Endothelial cell of hepatic sinusoid (primary cell): ENCODE results near the gene MED29.

Experiments
- in situ Hi-C: cut with HindIII; loops from 2 replicates; pipeline ENCODE4 v1.10.0; 2017; ENCODE audit warnings: low sequenced_read_pairs

MED29 gene

GRCh38 chr19:39410017-39410830, 19.0 kb downstream of the MED29 start:
- in situ Hi-C loops: no loop called here

DNA sequence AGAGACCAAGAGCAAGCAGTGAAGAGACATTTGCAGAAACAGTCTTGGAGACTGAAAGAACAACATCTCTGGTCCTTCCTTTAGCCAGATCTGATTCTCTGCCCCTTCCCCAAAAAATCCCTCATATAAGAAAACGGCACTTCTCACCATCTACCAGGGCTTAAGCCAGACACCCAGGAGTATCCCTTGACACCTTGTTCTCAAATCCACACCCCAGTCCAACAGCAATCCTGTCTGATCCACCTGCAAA, 19.6 kb downstream of the MED29 start:
- in situ Hi-C loops: no loop called here

GRCh38 chr19:39411081-39411831, 20.1 kb downstream of the MED29 start:
- in situ Hi-C loops: no loop called here

GRCh38 chr19:39411832-39412099, 20.6 kb downstream of the MED29 start:
- in situ Hi-C loops: no loop called here

GRCh38 chr19:39412100-39412866, 21.1 kb downstream of the MED29 start, which contains the start of gene PLEKHG2:
Gene PLEKHG2 (plus strand): TSS chr19:39412669. CDS start chr19:39414087, 1,418 bp downstream.
- in situ Hi-C loops: no loop called here

DNA sequence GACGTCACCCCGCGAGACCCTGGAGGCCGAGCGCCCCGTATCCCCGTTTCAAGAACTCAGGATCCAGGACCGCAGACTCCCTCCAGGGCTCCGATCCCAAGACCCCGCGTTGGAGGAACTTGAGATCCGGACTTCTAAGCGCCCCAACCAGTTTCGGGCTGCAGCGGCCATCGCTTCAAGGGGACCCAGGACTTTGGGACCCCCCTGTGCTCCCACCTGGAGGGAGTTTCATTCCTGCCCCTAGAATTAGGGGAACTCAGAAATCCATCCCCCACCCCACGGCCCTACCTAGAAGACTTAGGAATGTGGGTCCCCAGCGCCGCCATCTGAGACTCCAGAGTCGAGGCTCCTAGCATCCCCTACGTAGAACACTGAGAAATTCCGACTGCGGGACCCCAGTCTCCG, 21.7 kb downstream of the MED29 start:
- in situ Hi-C loops: no loop called here

DNA sequence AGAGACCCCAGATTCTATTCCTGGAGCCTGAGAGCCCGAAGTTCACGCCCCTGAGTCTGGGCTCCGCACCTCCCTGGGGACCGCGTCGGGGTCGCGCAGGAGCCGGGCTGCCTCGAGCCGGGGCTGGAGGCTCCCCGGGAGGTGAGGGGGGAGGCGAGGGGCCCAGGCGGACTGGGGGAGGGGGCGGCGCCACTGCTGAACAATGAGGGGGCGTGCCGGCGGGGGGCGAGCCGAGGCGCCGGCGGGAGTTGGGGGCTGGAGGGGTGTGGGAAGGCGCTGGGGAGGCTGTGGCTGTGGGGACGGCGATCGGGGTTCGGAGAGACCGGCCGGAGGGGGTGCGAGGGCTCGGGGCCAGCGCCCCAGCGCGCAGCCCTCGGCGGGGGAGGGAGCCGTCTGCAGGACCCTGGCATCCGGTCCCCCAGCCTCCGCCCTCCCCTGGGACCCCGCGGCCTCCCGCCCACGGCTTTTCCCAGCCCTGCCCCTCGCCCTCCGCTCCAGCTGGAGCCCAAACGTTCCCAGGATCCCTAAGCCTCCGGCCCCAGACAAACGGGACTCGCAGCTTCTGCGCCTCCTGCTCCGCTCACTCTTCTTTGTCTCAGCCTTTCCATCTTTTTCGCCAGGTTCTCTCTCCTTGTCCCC, 22.2 kb downstream of the MED29 start:
- in situ Hi-C loops: no loop called here

DNA sequence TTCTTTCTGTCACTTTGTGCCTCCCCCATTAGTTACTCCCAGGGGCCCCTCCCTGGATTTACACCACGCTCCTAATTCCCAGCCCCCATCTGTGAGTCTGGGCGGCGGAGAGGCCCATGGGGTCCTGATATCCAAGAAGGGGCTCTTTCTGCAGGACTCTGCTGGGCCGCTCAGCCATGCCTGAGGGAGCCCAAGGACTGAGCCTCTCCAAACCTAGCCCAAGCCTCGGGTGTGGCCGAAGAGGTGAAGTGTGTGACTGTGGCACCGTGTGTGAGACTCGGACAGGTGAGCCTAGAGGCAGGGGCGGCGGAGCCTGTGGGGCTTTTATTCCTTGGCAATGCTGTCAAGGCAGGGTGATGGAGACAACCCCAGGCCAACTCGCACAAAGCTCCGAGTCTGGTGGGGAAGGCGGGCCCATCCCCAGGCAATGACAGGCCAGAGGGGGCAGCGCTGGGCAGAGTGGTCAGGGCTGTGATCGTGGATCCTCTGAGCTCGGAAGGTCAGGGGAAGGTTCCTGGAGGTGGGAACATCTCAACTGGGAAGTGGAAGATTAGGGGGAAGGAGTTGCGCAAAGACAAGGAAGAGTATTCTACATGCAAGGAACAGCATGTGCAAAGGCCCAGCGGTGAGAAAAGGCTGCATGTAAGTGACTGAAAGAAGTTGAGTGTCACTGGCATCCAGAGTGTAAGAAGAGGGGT, 22.9 kb downstream of the MED29 start:
- in situ Hi-C loops: no loop called here

DNA sequence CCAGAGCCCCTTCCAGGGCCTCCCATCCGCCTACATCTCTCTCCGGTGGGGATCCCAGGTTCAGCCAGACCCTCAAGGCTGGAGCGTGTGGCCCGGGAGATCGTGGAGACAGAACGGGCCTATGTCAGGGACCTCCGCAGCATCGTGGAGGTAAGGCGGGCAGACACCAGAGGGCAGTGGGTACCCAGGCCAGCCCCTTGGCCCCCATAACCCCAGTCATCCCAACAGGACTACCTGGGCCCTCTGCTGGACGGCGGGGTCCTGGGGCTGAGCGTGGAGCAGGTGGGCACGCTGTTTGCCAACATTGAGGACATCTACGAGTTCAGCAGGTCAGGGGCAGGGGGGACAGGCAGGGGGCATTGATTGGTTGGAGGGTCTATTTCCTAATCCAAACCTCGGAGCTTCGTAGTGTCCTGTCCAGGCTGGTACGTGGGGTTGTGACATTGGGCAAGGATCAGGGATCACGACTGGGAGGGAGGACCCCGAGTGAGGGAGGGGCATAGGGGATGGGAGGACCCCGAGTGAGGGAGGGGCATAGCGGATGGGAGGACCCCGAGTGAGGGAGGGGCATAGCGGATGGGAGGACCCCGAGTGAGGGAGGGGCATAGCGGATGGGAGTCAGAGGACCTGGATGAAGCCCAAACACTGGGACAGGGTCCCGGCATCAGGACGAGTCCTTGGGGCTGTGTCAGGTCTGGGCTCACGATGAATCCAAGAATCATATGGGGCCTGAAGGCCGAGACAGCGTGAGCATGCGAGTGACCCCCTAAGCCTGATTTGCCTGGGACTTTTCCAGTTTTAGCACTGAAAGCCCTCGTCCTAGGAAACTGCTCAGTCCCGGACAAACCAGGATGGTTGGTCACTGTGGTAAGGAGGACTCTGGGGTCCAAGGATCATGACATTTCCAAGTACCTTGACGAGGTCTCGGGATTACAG, 24.2 kb downstream of the MED29 start:
- in situ Hi-C loops: no loop called here

GRCh38 chr19:39416152-39417120, 25.3 kb downstream of the MED29 start:
- in situ Hi-C loops: no loop called here

DNA sequence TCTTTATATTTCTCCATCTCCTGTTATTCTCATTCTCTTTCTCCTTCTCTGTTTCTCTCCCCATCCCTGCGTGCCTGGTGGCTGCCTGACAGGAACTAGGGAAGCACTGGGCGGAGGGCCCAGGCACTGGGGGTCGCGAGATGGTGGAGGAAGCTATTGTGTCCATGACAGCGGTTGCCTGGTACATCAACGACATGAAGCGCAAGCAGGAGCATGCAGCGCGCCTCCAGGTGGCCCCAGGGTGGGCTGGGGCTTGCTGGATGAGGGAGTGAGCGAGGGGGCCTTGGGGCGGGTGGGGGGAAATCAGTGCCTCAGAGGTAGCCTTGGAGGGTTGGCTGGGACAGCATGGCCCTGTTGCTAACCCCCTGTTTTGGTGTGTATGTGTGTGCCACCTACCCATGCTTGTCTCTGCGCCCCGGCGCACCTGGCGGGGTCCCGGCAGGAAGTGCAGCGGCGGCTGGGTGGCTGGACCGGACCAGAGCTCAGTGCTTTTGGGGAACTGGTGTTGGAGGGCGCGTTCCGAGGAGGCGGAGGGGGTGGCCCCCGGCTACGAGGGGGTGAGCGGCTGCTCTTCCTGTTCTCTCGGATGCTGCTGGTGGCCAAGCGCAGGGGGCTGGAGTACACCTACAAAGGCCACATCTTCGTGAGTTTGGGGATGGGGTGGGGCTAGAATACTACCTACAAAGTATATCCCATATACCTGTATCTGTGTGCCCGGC, 26.4 kb downstream of the MED29 start:
- in situ Hi-C loops: no loop called here

DNA sequence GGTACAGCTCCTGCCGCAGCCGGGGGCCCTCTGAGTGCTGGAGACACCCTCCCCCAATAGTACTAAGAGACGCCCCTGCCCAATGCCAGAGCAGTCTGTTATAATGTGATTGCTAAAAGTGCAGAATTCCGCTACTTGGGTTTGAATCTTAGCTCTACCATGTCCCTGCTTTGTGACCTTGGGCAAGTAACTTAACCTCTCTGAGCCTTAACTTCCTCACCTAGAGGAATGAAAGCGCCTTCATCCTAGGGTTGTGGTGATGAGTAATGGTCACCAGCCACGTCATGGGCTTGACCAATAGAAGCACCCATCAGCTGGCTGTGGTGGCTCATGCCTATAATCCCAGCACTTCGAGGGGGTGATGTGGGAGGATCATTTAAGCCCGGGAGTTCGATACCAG, 27.8 kb downstream of the MED29 start:
- in situ Hi-C loops: no loop called here

- in situ Hi-C loops: no loop called here
Observed at GRCh38 chr19:39420769-39421168, 29.6 kb downstream of the MED29 start.

DNA sequence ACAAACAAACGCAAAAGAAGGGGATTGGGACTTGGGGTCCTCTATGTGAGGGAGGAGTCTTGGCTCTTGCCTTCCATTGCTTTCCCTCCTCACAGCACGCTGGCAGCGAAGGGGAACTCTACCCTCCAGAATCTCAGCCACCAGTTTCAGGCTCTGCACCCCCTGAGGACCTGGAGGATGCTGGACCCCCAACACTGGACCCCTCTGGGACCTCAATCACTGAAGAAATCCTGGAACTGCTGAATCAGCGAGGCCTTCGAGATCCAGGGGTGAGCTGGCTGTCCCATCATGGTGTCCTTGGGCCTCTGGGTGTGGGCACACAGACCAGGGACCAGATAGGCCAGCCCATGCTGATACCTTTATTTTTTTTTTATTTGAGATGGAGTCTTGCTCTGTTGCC, 30.8 kb downstream of the MED29 start:
- in situ Hi-C loops: no loop called here

- in situ Hi-C loops: no loop called here
Observed at GRCh38 chr19:39423258-39424086, 32.3 kb downstream of the MED29 start.

DNA sequence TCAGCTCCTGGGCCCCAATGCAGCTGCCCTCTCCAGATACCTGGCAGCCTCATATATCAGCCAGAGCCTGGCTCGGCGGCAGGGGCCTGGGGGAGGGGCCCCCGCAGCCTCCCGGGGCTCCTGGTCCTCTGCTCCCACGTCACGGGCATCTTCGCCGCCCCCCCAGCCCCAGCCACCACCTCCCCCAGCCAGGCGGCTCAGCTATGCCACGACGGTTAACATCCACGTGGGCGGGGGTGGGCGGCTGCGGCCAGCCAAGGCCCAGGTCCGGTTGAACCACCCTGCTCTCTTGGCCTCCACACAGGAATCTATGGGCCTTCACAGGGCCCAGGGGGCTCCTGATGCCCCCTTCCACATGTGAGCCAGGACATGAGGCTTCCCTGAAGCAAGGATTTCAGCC, 33.8 kb downstream of the MED29 start:
- in situ Hi-C loops: no loop called here

GRCh38 chr19:39425744-39426143, 34.6 kb downstream of the MED29 start:
- in situ Hi-C loops: no loop called here
